ENCODE results near the gene DTHD1. TPM values are rescaled to one million over a fixed set of nuclear protein-coding genes. Genes with fewer than 3 reads are reported as not detected.
A peak's percentile ranks its signal among the peaks of the same experiment; 100 is the strongest.

The DTHD1 gene
- total and polyA plus RNA-seq, 8 donors = 0.09 to 0.12 (median 0.09) TPM; not detected in 4

DNA sequence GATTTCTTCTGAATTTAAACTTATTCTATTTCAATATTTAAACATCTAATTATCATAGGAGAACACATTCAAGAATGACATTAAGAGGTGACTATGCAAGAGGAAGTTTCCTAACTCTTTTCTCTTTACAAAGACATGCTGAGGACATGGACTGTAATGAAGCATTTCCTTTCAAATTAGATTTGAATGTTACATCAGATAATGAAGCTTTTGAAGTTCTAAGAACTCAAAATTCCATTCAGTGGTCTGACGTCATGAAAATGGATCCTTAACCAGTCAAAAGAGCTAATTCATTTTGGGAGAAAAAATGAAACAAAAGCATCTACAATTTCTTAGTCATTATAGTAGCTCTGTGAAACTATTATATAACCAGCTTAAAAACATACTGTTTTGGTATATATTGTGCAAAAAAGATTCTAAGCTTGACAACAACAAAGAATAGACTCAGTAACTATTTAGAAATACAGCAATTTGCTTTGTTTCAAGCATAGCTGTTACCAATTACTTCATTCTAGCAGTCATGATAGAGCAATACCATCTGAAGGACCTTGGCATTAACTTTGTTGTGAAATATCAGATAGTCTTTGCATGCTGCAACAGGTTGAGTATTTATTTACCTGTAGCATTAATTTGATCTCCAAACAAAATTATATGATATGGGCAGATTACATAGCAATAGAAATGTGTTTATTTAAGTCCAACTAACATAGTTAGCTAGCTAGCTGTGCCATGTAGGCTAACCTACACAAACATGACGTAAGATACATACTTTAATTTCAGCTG is 13.7 kb upstream of the DTHD1 start:
- WGBS, 2 donors = 65 to 67% methylated on average over 2 of the region's 2 CpGs
- TF ChIP-seq, protein P1, sequence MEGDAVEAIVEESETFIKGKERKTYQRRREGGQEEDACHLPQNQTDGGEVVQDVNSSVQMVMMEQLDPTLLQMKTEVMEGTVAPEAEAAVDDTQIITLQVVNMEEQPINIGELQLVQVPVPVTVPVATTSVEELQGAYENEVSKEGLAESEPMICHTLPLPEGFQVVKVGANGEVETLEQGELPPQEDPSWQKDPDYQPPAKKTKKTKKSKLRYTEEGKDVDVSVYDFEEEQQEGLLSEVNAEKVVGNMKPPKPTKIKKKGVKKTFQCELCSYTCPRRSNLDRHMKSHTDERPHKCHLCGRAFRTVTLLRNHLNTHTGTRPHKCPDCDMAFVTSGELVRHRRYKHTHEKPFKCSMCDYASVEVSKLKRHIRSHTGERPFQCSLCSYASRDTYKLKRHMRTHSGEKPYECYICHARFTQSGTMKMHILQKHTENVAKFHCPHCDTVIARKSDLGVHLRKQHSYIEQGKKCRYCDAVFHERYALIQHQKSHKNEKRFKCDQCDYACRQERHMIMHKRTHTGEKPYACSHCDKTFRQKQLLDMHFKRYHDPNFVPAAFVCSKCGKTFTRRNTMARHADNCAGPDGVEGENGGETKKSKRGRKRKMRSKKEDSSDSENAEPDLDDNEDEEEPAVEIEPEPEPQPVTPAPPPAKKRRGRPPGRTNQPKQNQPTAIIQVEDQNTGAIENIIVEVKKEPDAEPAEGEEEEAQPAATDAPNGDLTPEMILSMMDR (IDR thresholded peaks at IDR 0.05) = no peak
- Histone ChIP-seq H3K27ac (no peak overlapping the region), H3K27me3 (no peaks in the 10 kb centered on the region), H3K9me3 (no peaks in the 10 kb centered on the region), H3K4me1 (peaks cover 0 to 3% (median 0%) of the 10 kb centered on the region in 3 donors), H3K4me3 (no peak overlapping the region), H3K36me3 (no peaks in the 10 kb centered on the region)
- FAIRE-seq = no peak
- intact Hi-C loops (cut with DNase I) = no loop called here
- no peak for ATAC-seq
- DNase-seq = no peak

DNA sequence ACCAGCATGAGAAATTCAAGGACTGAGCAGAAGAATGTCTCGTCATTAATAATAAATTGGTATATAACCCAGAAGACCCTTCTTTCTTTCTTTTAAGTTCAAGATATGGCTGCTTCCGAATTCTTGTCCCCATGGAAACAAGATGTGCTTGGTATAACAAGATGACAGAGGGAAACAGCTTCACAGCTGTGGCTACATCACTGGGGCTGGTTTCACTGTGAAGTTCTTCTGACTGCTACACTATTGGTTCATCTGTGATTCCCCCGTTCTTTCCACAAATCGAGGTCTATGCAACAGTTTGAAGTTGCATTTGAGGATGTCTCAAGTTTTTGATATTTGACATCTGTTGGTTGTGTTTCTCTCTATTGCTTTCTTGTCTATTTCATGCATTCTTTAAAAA is 12.3 kb upstream of the DTHD1 start:
- ATAC-seq (no peak), FAIRE-seq (no peak), DNase-seq (no peak)
- Histone ChIP-seq H3K4me1 (peaks cover 0 to 3% (median 0%) of the 10 kb centered on the region in 3 donors), H3K27ac (no peak overlapping the region), H3K36me3 (no peaks in the 10 kb centered on the region), H3K27me3 (no peaks in the 10 kb centered on the region), H3K4me3 (no peak overlapping the region), H3K9me3 (no peaks in the 10 kb centered on the region)
- 88 to 94% methylated on average over 4 of the region's 4 CpGs for WGBS, 2 donors
- intact Hi-C loops (cut with DNase I) = no loop called here
- TF ChIP-seq, protein P1 (IDR thresholded peaks at IDR 0.05) = no peak

DNA sequence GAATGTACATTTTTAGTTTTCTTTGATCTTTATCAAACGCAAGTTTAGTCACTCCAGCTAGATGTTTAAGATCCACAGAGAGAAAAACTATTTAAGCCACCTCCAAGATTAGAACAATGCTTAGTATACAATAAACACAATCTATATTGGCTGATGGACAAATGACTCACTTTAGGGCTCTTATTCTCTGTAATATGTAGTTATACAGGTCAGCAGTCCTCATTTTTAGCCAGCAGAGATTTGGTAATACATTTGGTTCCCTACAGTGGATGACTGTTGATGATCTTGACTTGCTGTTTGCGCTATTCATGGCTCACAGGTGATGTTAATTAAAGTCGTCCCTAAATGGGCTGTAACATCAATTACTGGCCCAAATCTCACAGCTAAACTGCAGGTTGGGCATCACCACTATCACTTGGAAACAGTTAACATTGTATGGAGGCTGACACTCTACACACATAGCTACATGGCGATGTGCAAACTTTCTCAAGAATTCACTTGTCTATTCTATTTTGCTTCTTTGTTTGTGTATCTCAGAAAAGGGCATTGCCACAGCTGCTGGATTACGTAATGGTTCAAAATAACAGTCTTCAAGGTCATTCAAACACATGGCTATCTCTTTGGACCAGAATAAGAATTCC is 11.8 kb upstream of the DTHD1 start:
- Histone ChIP-seq H3K27me3 (no peaks in the 10 kb centered on the region), H3K4me3 (no peak overlapping the region), H3K4me1 (peaks cover 0 to 3% (median 0%) of the 10 kb centered on the region in 3 donors), H3K27ac (no peak overlapping the region), H3K36me3 (no peaks in the 10 kb centered on the region), H3K9me3 (no peaks in the 10 kb centered on the region)
- TF ChIP-seq, protein P1 (IDR thresholded peaks at IDR 0.05) = no peak
- FAIRE-seq (no peak), DNase-seq (no peak), ATAC-seq (peak in 1 of 4 donors; percentile 20)
- 55 to 63% methylated on average over 5 of the region's 5 CpGs for WGBS, 2 donors
- intact Hi-C loops (cut with DNase I) = no loop called here

DNA sequence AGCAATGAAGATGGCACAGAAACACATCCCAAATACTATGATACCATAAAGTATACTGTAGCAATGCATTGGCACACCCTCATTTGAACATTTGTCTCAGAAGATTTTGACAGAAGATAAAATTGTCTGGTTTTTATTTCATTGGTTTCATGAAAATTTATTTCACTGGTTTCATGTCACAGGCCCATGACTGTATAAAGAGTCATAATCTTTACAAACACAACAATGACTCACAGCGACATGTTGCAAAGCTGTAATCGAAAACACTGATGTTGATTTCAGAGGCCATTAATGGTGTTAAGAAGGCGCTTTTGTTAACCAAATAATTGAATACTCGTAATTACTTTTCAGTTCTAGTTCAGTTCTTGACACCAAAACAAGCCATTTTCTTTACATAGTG is 8.1 kb upstream of the DTHD1 start:
- no peaks in the 10 kb centered on the region for H3K9me3 ChIP-seq
- H3K4me3 ChIP-seq = no peak overlapping the region
- ATAC-seq (no peak), FAIRE-seq (no peak), DNase-seq (no peak)
- WGBS, 2 donors = 79 to 88% methylated on average over 4 of the region's 4 CpGs
- H3K4me1 ChIP-seq = peaks cover 0 to 3% (median 0%) of the 10 kb centered on the region in 3 donors
- no peak overlapping the region for H3K27ac ChIP-seq
- TF ChIP-seq, protein P1 (IDR thresholded peaks at IDR 0.05) = no peak
- H3K36me3 ChIP-seq = no peaks in the 10 kb centered on the region
- H3K27me3 ChIP-seq = no peaks in the 10 kb centered on the region
- intact Hi-C loops (cut with DNase I) = no loop called here

DNA sequence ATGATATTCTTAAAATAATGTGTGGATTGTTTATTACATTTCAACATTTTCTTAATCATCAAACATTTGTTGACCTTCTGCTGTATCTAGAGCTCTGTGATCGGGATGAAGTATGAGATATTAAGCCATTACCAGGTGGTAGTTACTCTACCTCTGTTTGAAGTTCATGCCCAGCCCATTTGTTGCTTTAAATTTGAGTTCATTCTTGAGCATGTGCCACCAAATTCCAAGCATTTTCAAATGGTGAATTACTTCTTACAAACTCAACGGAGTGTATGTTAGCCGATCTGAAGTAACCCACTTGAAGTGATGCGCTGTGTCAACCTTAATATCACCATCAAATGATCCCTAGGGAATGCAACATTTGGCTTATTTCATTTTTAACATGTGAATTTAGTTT is 7.3 kb upstream of the DTHD1 start:
- no peak for DNase-seq
- H3K27ac ChIP-seq = no peak overlapping the region
- no peak overlapping the region for H3K4me3 ChIP-seq
- H3K4me1 ChIP-seq = peaks cover 0 to 3% (median 0%) of the 10 kb centered on the region in 3 donors
- no peaks in the 10 kb centered on the region for H3K9me3 ChIP-seq
- no peaks in the 10 kb centered on the region for H3K36me3 ChIP-seq
- no peak for ATAC-seq
- TF ChIP-seq, protein P1 (IDR thresholded peaks at IDR 0.05) = no peak
- 66 to 67% methylated on average over 4 of the region's 4 CpGs for WGBS, 2 donors
- intact Hi-C loops (cut with DNase I) = no loop called here
- no peak for FAIRE-seq
- H3K27me3 ChIP-seq = no peaks in the 10 kb centered on the region

Measured in pancreas (tissue), 10 donors.